Tibial artery (tissue), 4 donors: ENCODE measurements around the gene FRRS1.

ENCODE experiments used
- DNase-seq, 2 donors: peaks; one replicate each; pipeline ENCODE4 v3.0.0-alpha.2; 2019
- H3K27ac ChIP-seq, 2 donors: fragments of 200-600 bp; sonication (generic) in 1 of 2; 1 replicate in 1 of 2; 2 replicates in 1 of 2; pipeline ENCODE4 v1.5.1; 2018 to 2019; ENCODE audit warnings: mild to moderate bottlenecking in 1 of 2
- H3K27me3 ChIP-seq, 2 donors: fragments of 200-600 bp; sonication (generic) in 1 of 2; one replicate each; pipeline versions ENCODE4 v1.5.1 to v1.6.0; 2016 to 2019
- H3K36me3 ChIP-seq, 3 donors: fragments of 200-600 bp; sonication (generic) in 2 of 3; one replicate each; pipeline ENCODE4 v1.5.1; 2016 to 2019; ENCODE audit warnings: mild to moderate bottlenecking in 2 of 3
- H3K4me1 ChIP-seq, 4 donors: fragments of 200-600 bp; sonication (generic) in 2 of 4; 1 replicate in 3 of 4; 2 replicates in 1 of 4; pipeline ENCODE4 v1.5.1; 2016 to 2019
- H3K4me3 ChIP-seq, 2 donors: fragments of 200-600 bp; sonication (generic) in 1 of 2; 1 replicate in 1 of 2; 2 replicates in 1 of 2; pipeline ENCODE4 v1.5.1; 2018 to 2019; ENCODE audit warnings: mild to moderate bottlenecking in 2 of 2
- H3K9me3 ChIP-seq, 3 donors: fragments of 200-600 bp; sonication (generic) in 1 of 3; one replicate each; pipeline ENCODE4 v1.5.1; 2016 to 2019
- intact Hi-C: fragments of 100-400 bp; cut with DNase I; formaldehyde crosslinking; loops from one replicate; pipeline ENCODE4 v1.15.0; 2023; ENCODE audit warnings: low total_unique reads
- TF ChIP-seq, protein P1 (sequence below), 2 experiments: fragments of 200-600 bp in 1 of 2; fragments of 450-650 bp in 1 of 2; IDR thresholded peaks; one replicate each; pipeline ENCODE4 v1.5.1; 2017 to 2019; ENCODE audit warnings: antibody characterized with exemption in 2 of 2, mild to moderate bottlenecking in 1 of 2, moderate library complexity in 1 of 2

Gene FRRS1

DNA sequence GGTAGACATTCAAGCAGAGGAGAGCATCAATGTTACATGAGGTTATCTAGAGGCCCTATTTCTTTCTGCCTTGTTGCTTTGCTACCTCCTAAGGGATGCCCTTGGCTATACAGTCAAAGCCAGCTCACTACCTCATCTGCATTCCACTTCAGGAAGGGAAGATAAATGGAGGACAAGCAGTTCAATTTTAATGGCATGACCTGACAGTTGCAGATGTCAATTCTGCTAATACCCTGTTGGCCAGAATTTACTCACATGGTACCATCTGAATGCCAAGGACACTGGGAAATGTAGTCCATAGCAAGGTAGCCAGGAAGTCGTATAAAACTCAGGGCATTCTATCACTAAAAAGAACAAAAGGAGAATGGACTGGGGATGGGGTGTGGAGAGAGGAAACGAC, 89.0 kb downstream of the FRRS1 start:
- no peak for DNase-seq
- Histone ChIP-seq H3K27me3 (no peaks in the 10 kb centered on the region), H3K4me1 (peaks cover 0 to 4% (median 0%) of the 10 kb centered on the region in 4 donors), H3K27ac (no peak overlapping the region), H3K4me3 (no peak overlapping the region), H3K36me3 (no peaks in the 10 kb centered on the region), H3K9me3 (no peaks in the 10 kb centered on the region)
- intact Hi-C loops: no loop called here
- TF ChIP-seq, protein P1, sequence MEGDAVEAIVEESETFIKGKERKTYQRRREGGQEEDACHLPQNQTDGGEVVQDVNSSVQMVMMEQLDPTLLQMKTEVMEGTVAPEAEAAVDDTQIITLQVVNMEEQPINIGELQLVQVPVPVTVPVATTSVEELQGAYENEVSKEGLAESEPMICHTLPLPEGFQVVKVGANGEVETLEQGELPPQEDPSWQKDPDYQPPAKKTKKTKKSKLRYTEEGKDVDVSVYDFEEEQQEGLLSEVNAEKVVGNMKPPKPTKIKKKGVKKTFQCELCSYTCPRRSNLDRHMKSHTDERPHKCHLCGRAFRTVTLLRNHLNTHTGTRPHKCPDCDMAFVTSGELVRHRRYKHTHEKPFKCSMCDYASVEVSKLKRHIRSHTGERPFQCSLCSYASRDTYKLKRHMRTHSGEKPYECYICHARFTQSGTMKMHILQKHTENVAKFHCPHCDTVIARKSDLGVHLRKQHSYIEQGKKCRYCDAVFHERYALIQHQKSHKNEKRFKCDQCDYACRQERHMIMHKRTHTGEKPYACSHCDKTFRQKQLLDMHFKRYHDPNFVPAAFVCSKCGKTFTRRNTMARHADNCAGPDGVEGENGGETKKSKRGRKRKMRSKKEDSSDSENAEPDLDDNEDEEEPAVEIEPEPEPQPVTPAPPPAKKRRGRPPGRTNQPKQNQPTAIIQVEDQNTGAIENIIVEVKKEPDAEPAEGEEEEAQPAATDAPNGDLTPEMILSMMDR (IDR thresholded peaks at IDR 0.05): no peak

DNA sequence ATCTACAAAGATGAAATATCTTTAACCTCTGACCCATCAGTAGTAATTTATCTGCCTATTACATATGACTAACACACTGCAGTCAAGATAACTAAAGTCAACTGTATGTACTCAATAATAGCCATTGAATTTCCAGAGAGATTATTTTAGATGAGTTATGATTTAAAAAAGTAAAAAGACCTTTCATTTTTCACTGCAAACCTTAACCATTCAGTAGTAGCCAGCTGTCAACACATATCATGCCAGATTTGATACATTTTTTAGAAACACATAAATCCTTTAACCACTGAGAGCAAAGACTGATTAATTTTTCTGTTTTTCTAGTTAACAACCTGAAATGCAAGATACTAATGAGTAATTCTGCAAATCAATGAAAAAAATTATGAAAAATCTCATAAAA, 89.6 kb downstream of the FRRS1 start:
- Histone ChIP-seq H3K27ac (no peak overlapping the region), H3K9me3 (no peaks in the 10 kb centered on the region), H3K27me3 (no peaks in the 10 kb centered on the region), H3K4me3 (no peak overlapping the region), H3K36me3 (no peaks in the 10 kb centered on the region), H3K4me1 (peaks cover 0 to 8% (median 0%) of the 10 kb centered on the region in 4 donors)
- TF ChIP-seq, protein P1 (IDR thresholded peaks at IDR 0.05): no peak
- intact Hi-C loops: no loop called here
- no peak for DNase-seq

DNA sequence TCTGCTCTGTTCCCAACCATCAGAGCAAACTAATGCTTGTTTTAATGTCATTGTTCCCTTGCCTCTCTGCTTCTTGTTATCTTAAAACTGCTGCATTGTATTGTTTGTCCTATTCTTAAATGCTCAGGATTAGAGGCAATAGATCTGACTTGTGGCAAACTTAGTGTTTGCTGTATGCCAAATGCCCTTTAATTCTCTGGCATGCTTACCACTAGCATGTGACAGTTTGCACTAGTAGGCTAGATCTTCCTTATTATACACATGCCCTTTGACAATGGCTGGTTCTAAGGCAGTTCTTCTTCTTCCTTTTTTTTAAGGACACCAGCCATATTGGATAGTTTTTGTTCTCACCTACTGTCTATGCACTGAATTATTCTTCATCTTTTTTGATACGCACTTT, 90.4 kb downstream of the FRRS1 start:
- no peaks in the 10 kb centered on the region for H3K27me3 ChIP-seq
- no peak overlapping the region for H3K27ac ChIP-seq
- no peak for DNase-seq
- H3K4me3 ChIP-seq: no peak overlapping the region
- no peaks in the 10 kb centered on the region for H3K36me3 ChIP-seq
- TF ChIP-seq, protein P1 (IDR thresholded peaks at IDR 0.05): no peak
- intact Hi-C loops: no loop called here
- peaks cover 0 to 8% (median 0%) of the 10 kb centered on the region in 4 donors for H3K4me1 ChIP-seq
- H3K9me3 ChIP-seq: no peaks in the 10 kb centered on the region

DNA sequence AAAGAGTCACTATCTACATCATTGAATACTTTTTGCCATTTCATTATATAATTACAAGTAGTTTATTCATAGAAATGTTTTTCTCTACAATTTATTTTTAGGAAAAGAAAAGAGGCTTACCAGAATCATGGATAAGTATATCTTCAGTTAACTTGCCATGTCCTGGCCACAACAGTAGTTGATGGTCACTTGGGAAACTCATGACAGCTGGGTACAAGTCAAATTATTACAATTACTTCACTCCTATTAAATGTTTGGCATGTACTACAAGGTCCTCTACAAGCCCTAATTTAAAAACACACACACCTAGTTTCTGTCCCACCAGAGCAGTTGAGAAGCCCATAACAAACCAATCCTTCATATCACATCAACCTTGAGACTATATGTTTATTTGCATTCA, 91.1 kb downstream of the FRRS1 start:
- Histone ChIP-seq H3K36me3 (no peaks in the 10 kb centered on the region), H3K4me1 (peaks cover 0 to 8% (median 0%) of the 10 kb centered on the region in 4 donors), H3K9me3 (no peaks in the 10 kb centered on the region), H3K27me3 (no peaks in the 10 kb centered on the region), H3K4me3 (no peak overlapping the region), H3K27ac (no peak overlapping the region)
- DNase-seq: no peak
- TF ChIP-seq, protein P1 (IDR thresholded peaks at IDR 0.05): no peak
- intact Hi-C loops: no loop called here

DNA sequence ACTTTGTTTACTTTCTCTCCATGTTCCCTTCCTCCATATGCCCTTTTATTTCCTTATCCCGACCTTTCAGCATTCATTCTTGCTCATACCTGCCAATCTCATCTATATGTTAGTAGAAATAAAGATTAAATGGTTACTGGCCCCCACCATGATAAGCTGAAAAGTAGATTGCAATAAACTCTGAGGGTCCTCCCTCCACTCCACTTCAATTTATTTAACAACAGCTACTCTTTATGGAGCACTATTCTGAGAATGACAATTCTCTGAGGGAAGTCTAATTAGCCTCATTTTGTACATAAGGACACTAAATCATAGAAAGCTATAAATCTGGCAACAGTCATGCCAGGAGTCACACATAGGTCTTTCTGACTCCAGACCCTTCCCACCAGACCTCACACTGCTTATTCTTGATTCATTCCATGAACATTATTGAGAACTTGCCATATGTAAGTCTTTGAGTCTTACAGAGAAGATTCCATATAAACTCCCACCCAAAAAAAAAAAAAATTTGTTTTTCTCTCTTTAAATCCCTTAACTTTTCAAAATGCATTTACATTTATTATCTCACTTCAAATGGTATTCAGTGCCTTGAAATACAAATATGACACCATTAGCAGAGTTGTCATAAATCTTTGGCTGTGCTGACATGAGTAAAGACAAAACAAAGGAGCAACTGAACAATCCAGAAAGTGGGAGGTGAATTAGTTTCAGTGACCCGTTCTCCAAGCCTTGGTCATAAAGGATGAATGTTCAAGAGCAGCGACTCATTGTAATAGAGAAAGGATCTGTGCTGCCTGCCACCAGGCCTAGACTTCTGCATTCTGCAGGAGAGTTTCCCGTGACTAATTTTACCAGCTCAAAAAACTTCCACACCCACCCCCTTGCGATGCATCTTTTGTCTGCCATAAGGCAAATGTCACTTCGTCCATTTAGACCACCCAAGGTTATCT, 92.0 kb downstream of the FRRS1 start:
- TF ChIP-seq, protein P1 (IDR thresholded peaks at IDR 0.05): no peak
- Histone ChIP-seq H3K27ac (no peak overlapping the region), H3K27me3 (no peaks in the 10 kb centered on the region), H3K4me3 (no peak overlapping the region), H3K9me3 (no peaks in the 10 kb centered on the region), H3K4me1 (peaks cover 0 to 8% (median 0%) of the 10 kb centered on the region in 4 donors), H3K36me3 (no peaks in the 10 kb centered on the region)
- intact Hi-C loops: no loop called here
- no peak for DNase-seq
